GM12801 (cell line): Measurements from ENCODE around the gene ZNF689.

Experiments
- TF ChIP-seq, protein P1 (sequence below): IDR thresholded peaks from one replicate; pipeline ENCODE4 v1.5.1; 2011; ENCODE audit warnings: control low read depth; ENCODE audit not compliant: insufficient read length; ENCODE audit errors: extremely low read depth

The ZNF689 gene

DNA sequence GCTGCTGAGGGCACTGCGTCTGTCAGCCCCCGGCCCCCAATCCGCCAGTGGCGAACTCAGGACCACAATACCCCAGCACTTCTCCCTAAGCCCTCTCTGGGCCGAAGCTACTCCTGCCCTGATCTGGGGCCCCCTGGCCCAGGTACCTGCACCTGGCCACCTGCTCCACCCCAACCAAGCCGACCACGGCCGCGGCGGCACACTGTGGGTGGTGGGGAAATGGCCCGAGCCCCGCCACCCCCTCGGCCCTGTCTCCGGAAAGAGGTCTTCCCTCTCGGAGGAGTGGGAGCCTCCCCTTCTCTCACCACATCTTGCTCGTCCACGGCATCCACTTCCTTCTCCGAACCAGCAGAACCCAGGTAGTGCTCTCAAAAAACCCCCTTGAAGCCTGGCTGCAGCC, 44.7 kb upstream of the ZNF689 start:
- TF ChIP-seq, protein P1, sequence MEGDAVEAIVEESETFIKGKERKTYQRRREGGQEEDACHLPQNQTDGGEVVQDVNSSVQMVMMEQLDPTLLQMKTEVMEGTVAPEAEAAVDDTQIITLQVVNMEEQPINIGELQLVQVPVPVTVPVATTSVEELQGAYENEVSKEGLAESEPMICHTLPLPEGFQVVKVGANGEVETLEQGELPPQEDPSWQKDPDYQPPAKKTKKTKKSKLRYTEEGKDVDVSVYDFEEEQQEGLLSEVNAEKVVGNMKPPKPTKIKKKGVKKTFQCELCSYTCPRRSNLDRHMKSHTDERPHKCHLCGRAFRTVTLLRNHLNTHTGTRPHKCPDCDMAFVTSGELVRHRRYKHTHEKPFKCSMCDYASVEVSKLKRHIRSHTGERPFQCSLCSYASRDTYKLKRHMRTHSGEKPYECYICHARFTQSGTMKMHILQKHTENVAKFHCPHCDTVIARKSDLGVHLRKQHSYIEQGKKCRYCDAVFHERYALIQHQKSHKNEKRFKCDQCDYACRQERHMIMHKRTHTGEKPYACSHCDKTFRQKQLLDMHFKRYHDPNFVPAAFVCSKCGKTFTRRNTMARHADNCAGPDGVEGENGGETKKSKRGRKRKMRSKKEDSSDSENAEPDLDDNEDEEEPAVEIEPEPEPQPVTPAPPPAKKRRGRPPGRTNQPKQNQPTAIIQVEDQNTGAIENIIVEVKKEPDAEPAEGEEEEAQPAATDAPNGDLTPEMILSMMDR: no peak

DNA sequence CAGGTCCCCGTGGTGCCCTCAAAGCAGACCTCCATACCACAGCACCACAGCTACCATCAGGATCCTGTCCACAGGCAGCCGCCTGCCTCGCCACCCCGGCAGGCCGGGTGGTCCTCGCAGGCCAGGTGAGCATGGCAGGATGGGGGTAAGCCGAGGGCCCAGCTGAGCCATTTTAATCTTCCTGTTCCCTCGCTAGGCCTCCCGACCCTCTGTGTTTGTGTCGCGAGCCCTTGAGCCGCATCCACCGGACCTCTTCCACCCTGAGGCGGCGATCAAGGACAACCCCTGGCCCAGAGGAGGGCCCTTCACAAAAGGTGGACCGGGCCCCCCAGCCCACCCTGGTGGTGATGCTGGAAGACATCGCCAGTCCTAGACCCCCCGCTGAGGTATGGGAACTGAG, 42.5 kb upstream of the ZNF689 start:
- TF ChIP-seq, protein P1: no peak

DNA sequence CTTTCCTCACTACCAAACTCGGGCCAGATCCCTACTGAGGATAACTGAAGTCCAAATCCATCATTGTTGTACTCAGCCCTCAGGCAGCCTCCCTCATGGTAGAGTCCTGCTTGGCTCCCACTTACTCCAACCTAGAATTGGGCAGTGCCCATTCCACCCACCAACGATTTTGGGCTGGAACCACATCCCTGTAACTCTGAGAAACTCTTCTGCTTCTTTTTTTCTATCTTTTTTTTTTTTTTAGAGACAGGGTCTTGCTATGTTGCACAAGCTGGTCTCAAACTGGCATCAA, 41.8 kb upstream of the ZNF689 start:
- TF ChIP-seq, protein P1: no peak

DNA sequence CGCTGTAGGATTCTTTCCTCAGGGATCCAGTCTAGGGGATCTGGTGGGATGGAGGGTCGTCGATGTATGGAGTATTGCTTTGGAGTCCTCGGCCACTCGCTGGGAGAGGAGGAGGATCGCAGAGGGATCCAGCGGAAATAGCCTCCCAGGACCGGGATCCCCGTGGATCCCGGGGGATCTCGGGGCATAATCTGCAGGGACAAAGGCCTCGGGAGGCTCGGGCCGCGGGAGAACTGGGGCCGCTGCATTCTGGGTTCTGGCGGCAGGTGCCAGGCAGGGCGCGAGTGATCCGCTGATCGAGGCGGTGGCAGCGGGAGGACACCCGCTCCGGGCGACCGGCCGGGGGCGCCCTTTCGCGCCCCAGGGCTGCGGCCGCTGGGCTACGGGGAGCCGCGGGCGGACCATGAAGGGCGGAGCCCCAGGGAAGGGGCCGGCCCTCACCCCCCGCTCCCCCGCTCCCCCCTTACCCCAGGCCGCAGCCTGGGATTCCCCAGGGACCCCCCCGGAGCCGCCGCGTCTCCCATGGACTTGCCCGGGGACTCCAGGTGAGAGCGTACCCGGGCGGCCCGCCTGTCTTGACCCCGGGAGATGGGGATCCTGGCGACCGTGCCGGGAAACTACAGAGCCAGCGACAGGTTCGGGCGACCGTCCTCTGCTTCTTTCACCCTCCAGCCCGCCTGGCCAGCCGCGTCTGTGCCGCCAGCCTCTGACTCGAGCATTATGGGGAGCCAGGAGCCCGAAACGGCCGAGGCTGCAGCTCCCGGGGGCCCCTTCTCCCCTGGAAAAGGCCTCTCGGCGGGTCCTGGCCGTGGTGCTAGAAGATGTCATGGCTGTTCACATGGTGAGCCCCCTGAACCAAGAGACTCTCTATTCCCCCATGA, 41.2 kb upstream of the ZNF689 start:
- TF ChIP-seq, protein P1: no peak

DNA sequence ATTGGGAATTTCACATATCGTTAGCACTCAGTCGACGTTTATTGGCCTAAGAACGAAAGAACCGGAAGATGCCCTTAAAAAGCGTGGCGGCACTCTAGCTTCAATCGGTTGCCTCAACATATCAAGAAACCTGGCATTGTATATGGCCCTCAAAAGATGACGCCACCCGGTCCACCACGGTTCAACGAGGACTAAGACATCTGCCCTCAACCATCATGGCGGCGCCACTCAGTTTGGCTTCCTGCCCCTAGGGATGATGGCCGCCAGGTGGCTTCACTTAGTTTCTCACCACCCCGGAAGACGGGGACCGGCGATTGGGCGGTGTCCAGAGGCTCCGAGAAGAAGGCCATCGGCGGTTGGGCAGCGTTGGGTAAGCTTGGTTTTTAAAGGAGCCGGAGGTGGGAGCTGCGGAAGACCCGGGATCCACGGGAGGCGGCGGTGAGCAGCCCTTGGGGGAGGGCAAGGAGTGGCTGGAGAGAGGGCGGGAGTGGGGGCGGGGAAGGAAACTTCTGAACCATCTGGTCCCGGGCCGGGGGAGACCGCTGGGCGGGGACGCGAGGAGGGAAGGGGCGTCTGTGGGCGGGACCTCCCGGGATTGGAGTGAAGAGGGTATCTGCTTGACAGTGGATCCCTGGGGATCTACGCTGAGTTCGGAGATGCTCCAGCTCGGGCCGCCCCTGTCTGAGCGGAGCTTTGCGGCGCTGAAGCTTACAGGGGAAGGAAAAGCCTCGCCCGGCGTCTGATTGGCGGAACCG, 40.4 kb upstream of the ZNF689 start, which contains the start of gene PRR14:
PRR14 (plus strand) TSS at position 592 of the 755 bp plus-strand sequence. CDS start 686 bp downstream, outside the sequence.
- TF ChIP-seq, protein P1: no peak

DNA sequence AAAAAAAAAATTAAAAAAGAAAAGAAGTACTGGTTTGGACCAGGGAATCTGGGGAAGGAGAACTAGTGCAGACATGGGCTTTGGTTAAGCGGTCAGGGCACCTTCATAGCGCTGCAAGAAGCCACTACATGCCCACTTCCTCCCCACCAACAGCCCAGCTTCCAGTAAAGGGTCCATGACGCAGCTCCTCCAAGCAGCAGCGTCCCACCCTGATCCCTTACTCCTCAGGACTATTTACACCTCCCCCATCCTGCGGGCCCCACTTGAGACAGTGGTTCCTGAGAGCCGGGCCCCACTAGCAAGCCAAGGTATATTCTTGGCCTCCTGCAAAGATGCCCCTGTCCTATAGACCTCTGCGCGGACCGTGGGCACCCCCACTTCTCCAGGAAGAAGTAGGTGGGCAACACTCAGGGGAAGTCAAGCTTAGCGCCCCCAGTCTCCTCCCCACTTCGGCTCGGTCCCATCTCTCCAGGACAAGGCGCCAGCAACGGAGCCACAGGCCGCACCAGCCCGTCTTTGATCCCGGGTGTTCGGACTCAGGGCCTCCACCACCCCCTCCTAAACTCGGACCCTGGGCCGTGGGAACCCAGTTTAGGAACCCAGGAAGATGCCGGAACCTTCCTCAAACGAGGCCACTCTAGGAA, 39.7 kb upstream of the ZNF689 start:
- TF ChIP-seq, protein P1: no peak

DNA sequence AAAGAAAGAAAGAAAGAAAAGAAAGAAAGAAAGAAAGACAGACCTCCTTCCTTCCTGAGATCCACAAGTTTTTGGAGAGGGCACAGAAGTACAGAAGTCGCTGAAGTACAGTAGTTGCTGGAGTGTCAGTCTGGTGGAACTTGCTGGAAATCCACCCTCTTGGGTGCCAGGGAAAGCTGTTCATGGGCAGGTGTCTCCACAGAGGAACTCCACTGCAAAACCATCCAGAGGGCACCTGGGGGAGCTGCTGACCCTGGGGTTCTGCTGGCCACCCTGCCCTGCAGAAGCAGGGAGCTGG, 37.0 kb upstream of the ZNF689 start:
- TF ChIP-seq, protein P1: no peak
